HEK293 (cell line): Measurements from ENCODE around the gene TRIM7.

Experiments
- CTCF ChIA-PET: fragments of 350-600 bp; formaldehyde crosslinking; extraction: SDS; loops from one replicate; lab custom pipeline; 2021; ENCODE audit warnings: antibody characterized with exemption; lab: Yijun Ruan, JAX
- POLR2A ChIA-PET: fragments of 300-600 bp; formaldehyde crosslinking; extraction: SDS; loops from one replicate; lab custom pipeline; 2020; ENCODE audit warnings: antibody characterized with exemption, inconsistent platforms; lab: Yijun Ruan, JAX
- H3K27ac ChIP-seq: fragments of 200-500 bp; sonication (Bioruptor generic); 2 replicates; pipeline ENCODE4 v1.5.1; 2014; ENCODE audit warnings: low read depth, low read length, control low read depth, inconsistent platforms; ENCODE audit errors: extremely low read depth
- H3K36me3 ChIP-seq, 2 experiments: fragments of 200-500 bp in 1 of 2; sonication (Bioruptor generic) in 1 of 2; 1 replicate in 1 of 2; 2 replicates in 1 of 2; pipeline ENCODE4 v1.5.1; 2014 to 2017; ENCODE audit warnings: inconsistent platforms in 2 of 2, low read length in 2 of 2; ENCODE audit not compliant: control insufficient read depth in 2 of 2, insufficient read depth in 1 of 2
- H3K4me1 ChIP-seq: fragments of 200-500 bp; sonication (Bioruptor generic); 2 replicates; pipeline ENCODE4 v1.5.1; 2014; ENCODE audit warnings: mild to moderate bottlenecking, low read length, inconsistent platforms; ENCODE audit not compliant: control insufficient read depth, insufficient read depth
- H3K4me3 ChIP-seq: 2 replicates; pipeline ENCODE4 v1.5.1; 2011; ENCODE audit warnings: low read depth, mild to moderate bottlenecking, control low read depth, low read length, moderate library complexity
- H3K9me3 ChIP-seq: fragments of 200-500 bp; sonication (Bioruptor generic); 2 replicates; pipeline ENCODE4 v1.5.1; 2014; ENCODE audit warnings: low read depth, low read length, inconsistent platforms; ENCODE audit not compliant: control insufficient read depth, insufficient read depth
- BCL11B ChIP-seq: fragments of 450-650 bp; formaldehyde crosslinking; IDR thresholded peaks from 2 replicates; pipeline ENCODE4 v1.5.1; 2016; ENCODE audit warnings: low read depth, missing biosample characterization, missing genetic modification characterization
- ELK4 ChIP-seq: IDR thresholded peaks from 2 replicates; pipeline ENCODE4 v1.6.1; 2011; ENCODE audit warnings: mild to moderate bottlenecking, low read depth, low read length, borderline replicate concordance
- FEZF1 ChIP-seq: fragments of 450-650 bp; formaldehyde crosslinking; IDR thresholded peaks from 2 replicates; pipeline ENCODE4 v1.5.1; 2016; ENCODE audit warnings: missing biosample characterization, missing genetic modification characterization
- HOXA7 ChIP-seq: sonication (generic); formaldehyde crosslinking; IDR thresholded peaks from 2 replicates; pipeline ENCODE4 v1.8.1; 2022; ENCODE audit warnings: missing genetic modification reagents, borderline replicate concordance
- KLF17 ChIP-seq: fragments of 450-650 bp; formaldehyde crosslinking; IDR thresholded peaks from 2 replicates; pipeline ENCODE4 v1.5.1; 2016; ENCODE audit warnings: missing biosample characterization, missing genetic modification characterization
- KLF7 ChIP-seq: fragments of 450-650 bp; formaldehyde crosslinking; IDR thresholded peaks from 2 replicates; pipeline ENCODE4 v1.5.1; 2016; ENCODE audit warnings: missing biosample characterization, missing genetic modification characterization, borderline replicate concordance
- PRDM2 ChIP-seq: fragments of 450-650 bp; formaldehyde crosslinking; IDR thresholded peaks from 2 replicates; pipeline ENCODE4 v1.5.1; 2016; ENCODE audit warnings: missing biosample characterization, missing genetic modification characterization, borderline replicate concordance
- RBAK ChIP-seq: fragments of 450-650 bp; formaldehyde crosslinking; IDR thresholded peaks from 2 replicates; pipeline ENCODE4 v1.5.1; 2016; ENCODE audit warnings: missing biosample characterization, missing genetic modification characterization
- SP7 ChIP-seq: fragments of 450-650 bp; formaldehyde crosslinking; IDR thresholded peaks from 2 replicates; pipeline ENCODE4 v1.5.1; 2016; ENCODE audit warnings: missing biosample characterization, missing genetic modification characterization
- ZBTB48 ChIP-seq: fragments of 450-650 bp; formaldehyde crosslinking; IDR thresholded peaks from 2 replicates; pipeline ENCODE4 v1.5.1; 2016; ENCODE audit warnings: missing biosample characterization, missing genetic modification characterization
- ZFP3 ChIP-seq: fragments of 450-650 bp; formaldehyde crosslinking; IDR thresholded peaks from 2 replicates; pipeline ENCODE4 v1.5.1; 2016; ENCODE audit warnings: low read depth, missing biosample characterization, missing genetic modification characterization
- ZNF121 ChIP-seq: fragments of 450-650 bp; formaldehyde crosslinking; IDR thresholded peaks from 2 replicates; pipeline ENCODE4 v1.5.1; 2016; ENCODE audit warnings: missing biosample characterization, missing genetic modification characterization
- ZNF175 ChIP-seq: fragments of 450-650 bp; formaldehyde crosslinking; IDR thresholded peaks from 2 replicates; pipeline ENCODE4 v1.5.1; 2016; ENCODE audit warnings: missing biosample characterization, missing genetic modification characterization
- ZNF211 ChIP-seq: fragments of 450-650 bp; formaldehyde crosslinking; IDR thresholded peaks from 2 replicates; pipeline ENCODE4 v1.5.1; 2016; ENCODE audit warnings: low read depth, missing biosample characterization, missing genetic modification characterization
- ZNF23 ChIP-seq: fragments of 450-650 bp; formaldehyde crosslinking; IDR thresholded peaks from 2 replicates; pipeline ENCODE4 v1.5.1; 2016; ENCODE audit warnings: missing biosample characterization, missing genetic modification characterization, borderline replicate concordance
- ZNF311 ChIP-seq: fragments of 450-650 bp; formaldehyde crosslinking; IDR thresholded peaks from 2 replicates; pipeline ENCODE4 v1.5.1; 2017; ENCODE audit warnings: missing biosample characterization, missing genetic modification characterization, borderline replicate concordance
- ZNF324 ChIP-seq: fragments of 450-650 bp; formaldehyde crosslinking; IDR thresholded peaks from 2 replicates; pipeline ENCODE4 v1.5.1; 2016; ENCODE audit warnings: missing biosample characterization, missing genetic modification characterization
- ZNF335 ChIP-seq: fragments of 450-650 bp; formaldehyde crosslinking; conservative IDR thresholded peaks from 2 replicates; pipeline ENCODE4 v1.5.1; 2016; ENCODE audit warnings: missing biosample characterization, missing genetic modification characterization
- ZNF354C ChIP-seq: fragments of 450-650 bp; formaldehyde crosslinking; IDR thresholded peaks from 2 replicates; pipeline ENCODE4 v1.5.1; 2016; ENCODE audit warnings: missing biosample characterization, missing genetic modification characterization, low read depth, borderline replicate concordance
- ZNF366 ChIP-seq: fragments of 450-650 bp; formaldehyde crosslinking; conservative IDR thresholded peaks from 2 replicates; pipeline ENCODE4 v1.5.1; 2016; ENCODE audit warnings: missing biosample characterization, missing genetic modification characterization
- ZNF544 ChIP-seq: fragments of 450-650 bp; formaldehyde crosslinking; IDR thresholded peaks from 2 replicates; pipeline ENCODE4 v1.5.0; 2017; ENCODE audit warnings: missing biosample characterization, missing genetic modification characterization
- ZNF555 ChIP-seq: fragments of 450-650 bp; formaldehyde crosslinking; conservative IDR thresholded peaks from 2 replicates; pipeline ENCODE4 v1.5.1; 2017; ENCODE audit warnings: missing biosample characterization, mild to moderate bottlenecking, missing genetic modification characterization, inconsistent platforms
- ZNF560 ChIP-seq: fragments of 450-650 bp; formaldehyde crosslinking; IDR thresholded peaks from 2 replicates; pipeline ENCODE4 v1.5.1; 2017; ENCODE audit warnings: missing biosample characterization, missing genetic modification characterization, borderline replicate concordance
- ZNF747 ChIP-seq: fragments of 450-650 bp; formaldehyde crosslinking; IDR thresholded peaks from 2 replicates; pipeline ENCODE4 v1.5.1; 2016; ENCODE audit warnings: missing biosample characterization, missing genetic modification characterization
- ZNF76 ChIP-seq: fragments of 450-650 bp; formaldehyde crosslinking; IDR thresholded peaks from 2 replicates; pipeline ENCODE4; 2016; ENCODE audit warnings: low read depth, missing biosample characterization, missing genetic modification characterization, borderline replicate concordance
- ZNF830 ChIP-seq: fragments of 450-650 bp; IDR thresholded peaks from 2 replicates; pipeline ENCODE4 v1.5.0; 2018; ENCODE audit warnings: missing biosample characterization, missing genetic modification characterization, low read depth, mild to moderate bottlenecking, moderate library complexity
- ZSCAN16 ChIP-seq: fragments of 450-650 bp; formaldehyde crosslinking; IDR thresholded peaks from 2 replicates; pipeline ENCODE4 v1.5.1; 2016; ENCODE audit warnings: missing biosample characterization, missing genetic modification characterization
- ZXDB ChIP-seq: fragments of 450-650 bp; formaldehyde crosslinking; IDR thresholded peaks from 2 replicates; pipeline ENCODE4 v1.5.1; 2016; ENCODE audit warnings: missing biosample characterization, missing genetic modification characterization

TRIM7 gene

GRCh38 chr5:181169459-181170236 lies 35.3 kb downstream of the TRIM7 start (continued):
- TF ChIP-seq ZBTB48 (tag by site-specific recombination), result peak; percentile 95
- TF ChIP-seq FEZF1 (tag by site-specific recombination), result peak; percentile 67
- TF ChIP-seq KLF17, result peak; percentile 62; the same call in 1 of the 2 replicates
- peak; percentile 57; the same call in 1 of the 2 replicates for TF ChIP-seq KLF7 (tag by site-specific recombination)
- TF ChIP-seq ZNF76 (tag by site-specific recombination), result 0 out of 2 replicates have a peak, but pooled peaks have one; percentile 69
- peak; percentile 63 for TF ChIP-seq ZNF121 (tag by site-specific recombination)
- peak; percentile 60; the same call in 1 of the 2 replicates for TF ChIP-seq SP7

- H3K9me3 ChIP-seq, result no peaks in the 10 kb centered on the region
- H3K27ac ChIP-seq, result no peak overlapping the region
- no peaks in the 10 kb centered on the region for H3K36me3 ChIP-seq
- ChIA-PET CTCF (interaction anchor here (0.6 to 3.6 kb wide), 16 partner anchors 10 to 1089 kb away, joined by 3 to 27 read pairs (median 5); no protein-coding TSS in a partner anchor), POLR2A (interaction anchor here (1.0 kb wide), 1 partner anchor 340 kb away, joined by 3 read pairs; no protein-coding TSS in a partner anchor)
- H3K4me1 ChIP-seq, result peaks cover 6% of the 10 kb centered on the region
- no peak overlapping the region for H3K4me3 ChIP-seq
- no peak for TF ChIP-seq ZNF560 (tag by site-specific recombination)
- TF ChIP-seq ZNF23 (tag by site-specific recombination), result no peak
- no peak for TF ChIP-seq ZFP3 (tag by site-specific recombination)
- no peak for TF ChIP-seq ZNF311 (tag by site-specific recombination)
- no peak for TF ChIP-seq ZNF830
- TF ChIP-seq PRDM2 (tag by site-specific recombination), result no peak
- no peak for TF ChIP-seq ZBTB48 (tag by site-specific recombination)
- no peak for TF ChIP-seq ZNF747 (tag by site-specific recombination)
- TF ChIP-seq RBAK, result no peak
- no peak for TF ChIP-seq ZNF354C (tag by site-specific recombination)
- TF ChIP-seq ZNF555 (tag by site-specific recombination), result no peak
- TF ChIP-seq ZNF366, result 0 out of 2 replicates have a peak, but pooled peaks have one; percentile 22
- no peak for TF ChIP-seq ZSCAN16 (tag by site-specific recombination)
- no peak for TF ChIP-seq ZXDB (tag by site-specific recombination)
- TF ChIP-seq ZNF544 (tag by site-specific recombination), result no peak
- no peak for TF ChIP-seq ELK4
- no peak for TF ChIP-seq ZNF324 (tag by site-specific recombination)
- no peak for TF ChIP-seq ZNF211 (tag by site-specific recombination)
- no peak for TF ChIP-seq ZNF175 (tag by site-specific recombination)
- TF ChIP-seq ZNF76 (tag by site-specific recombination), result no peak
- no peak for TF ChIP-seq BCL11B (tag by site-specific recombination)
- TF ChIP-seq HOXA7, result no peak
- TF ChIP-seq ZNF335 (tag by site-specific recombination), result peak; percentile 87
These were observed 36.3 kb downstream of the TRIM7 start for GRCh38 chr5:181168595-181169118.
